HG02763 (cell line): Measurements from ENCODE around the gene NF1.

ENCODE experiments used
- ATAC-seq: cut with Tn5 transposase; IDR thresholded peaks from one replicate; pipeline ENCODE4 v1.9.1; 2021; ENCODE audit warnings: mild to moderate bottlenecking, moderate library complexity; ENCODE audit not compliant: unreplicated experiment

Gene NF1

GRCh38 chr17:31417051-31417792 is 322.4 kb downstream of the NF1 start:
- no peak for ATAC-seq

- ATAC-seq = no peak
Measured at GRCh38 chr17:31418773-31419350, 324.1 kb downstream of the NF1 start.

- no peak for ATAC-seq
Measured at GRCh38 chr17:31422443-31422842, 327.7 kb downstream of the NF1 start.

- no peak for ATAC-seq
Measured at GRCh38 chr17:31424944-31425281, 330.1 kb downstream of the NF1 start.

GRCh38 chr17:31425282-31426040 is 330.7 kb downstream of the NF1 start:
- no peak for ATAC-seq
